Smooth muscle cell (in vitro differentiated cells): ENCODE data around the gene IER5L. TPM values are rescaled to one million over a fixed set of nuclear protein-coding genes. Genes with fewer than 3 reads are reported as not detected.
"Not testable (repeated sequence)": the region's sequence is repeated elsewhere in the genome, so short reads cannot be mapped to it uniquely, and the experiment has no call there.

Experiments used
- DNase-seq: peaks from one replicate; lab custom pipeline; 2025; ENCODE audit not compliant: unreplicated experiment; lab: John Stamatoyannopoulos, UW
- H2AFZ ChIP-seq: fragments of 200-600 bp; sonication (generic); 2 replicates; pipeline ENCODE4 v1.6.0; 2016; ENCODE audit warnings: antibody characterized with exemption, low read depth, mild to moderate bottlenecking
- H3F3A ChIP-seq: fragments of 200-600 bp; sonication (generic); 2 replicates; pipeline ENCODE4 v1.6.0; 2017; ENCODE audit warnings: antibody characterized with exemption, low read depth
- H3K27ac ChIP-seq: fragments of 200-600 bp; sonication (generic); 2 replicates; pipeline ENCODE4 v1.5.1; 2016; ENCODE audit warnings: low read depth, mild to moderate bottlenecking
- H3K27me3 ChIP-seq: fragments of 200-600 bp; sonication (generic); 2 replicates; pipeline ENCODE4 v1.6.1; 2016; ENCODE audit warnings: low read depth, mild to moderate bottlenecking
- H3K36me3 ChIP-seq: fragments of 200-600 bp; sonication (generic); 2 replicates; pipeline ENCODE4 v1.5.1; 2016; ENCODE audit warnings: low read depth
- H3K4me1 ChIP-seq: fragments of 200-600 bp; sonication (generic); 2 replicates; pipeline ENCODE4 v1.5.1; 2016; ENCODE audit warnings: low read depth
- H3K4me2 ChIP-seq: fragments of 200-600 bp; sonication (generic); 2 replicates; pipeline ENCODE4 v1.6.0; 2016; ENCODE audit warnings: mild to moderate bottlenecking
- H3K4me3 ChIP-seq: fragments of 200-600 bp; sonication (generic); 2 replicates; pipeline ENCODE4 v1.5.1; 2016; ENCODE audit warnings: mild to moderate bottlenecking
- H3K79me2 ChIP-seq: fragments of 200-600 bp; sonication (generic); 2 replicates; pipeline ENCODE4 v1.6.0; 2016; ENCODE audit warnings: low read depth, mild to moderate bottlenecking
- H3K9ac ChIP-seq: fragments of 200-600 bp; sonication (generic); 2 replicates; pipeline ENCODE4 v1.6.0; 2016; ENCODE audit warnings: low read depth
- H3K9me3 ChIP-seq: fragments of 200-600 bp; sonication (generic); replicated peaks from 2 replicates; pipeline ENCODE4 v1.5.1; 2016; ENCODE audit warnings: low read depth
- H4K20me1 ChIP-seq: fragments of 200-600 bp; sonication (generic); 2 replicates; pipeline ENCODE4 v1.6.0; 2016; ENCODE audit warnings: low read depth
- WGBS: methylation state at CpG from one replicate; pipeline ENCODE4 v1.1.7; 2016; ENCODE audit warnings: low lambda C conversion rate; 5-methylcytosine and 5-hydroxymethylcytosine counted together
- polyA plus RNA-seq: library from polyadenylated mRNA; unstranded; fragments of >200 nt; fragmentation: Nextera tagmentation; extraction: Ambion mirVana; gene quantifications from 2 replicates; pipeline ENCODE4 v1.2.1, GENCODE V29; 2016
- total RNA-seq: library from RNA; depleted of rRNA; stranded (reverse); fragments of >200 nt; gene quantifications from 2 replicates; pipeline ENCODE4 v1.2.3, GENCODE V29; 2014
- TF ChIP-seq, protein P1 (sequence below): fragments of 200-600 bp; sonication (generic); IDR thresholded peaks from 2 replicates; pipeline ENCODE4 v1.5.1; 2017; ENCODE audit warnings: borderline replicate concordance, mild to moderate bottlenecking, antibody characterized with exemption; ENCODE audit not compliant: insufficient read depth, poor library complexity, severe bottlenecking

IER5L gene
- total and polyA plus RNA-seq, 2 experiments from 2014 or later: 28.3 to 31.7 TPM

DNA sequence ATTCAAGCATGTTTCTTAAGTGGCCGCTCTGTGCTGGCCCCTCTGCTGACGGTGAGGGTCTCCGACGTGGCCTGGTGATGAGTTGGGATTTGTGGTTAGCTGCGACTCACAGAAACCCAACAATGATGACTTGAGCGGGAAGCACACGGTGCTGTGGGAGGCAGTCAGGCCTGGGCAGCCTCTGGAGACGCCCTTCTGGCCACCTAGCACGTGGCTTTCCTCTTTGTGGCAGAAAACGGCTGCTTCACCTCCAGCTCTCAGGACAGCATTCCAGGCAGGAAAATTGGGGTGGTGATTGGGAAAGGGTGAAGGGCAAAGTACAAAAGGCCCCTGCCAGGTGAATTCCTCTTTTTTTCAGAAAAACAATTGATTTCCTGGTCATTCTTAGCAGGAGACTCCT, 17.5 kb upstream of the IER5L start:
- H4K20me1 ChIP-seq: no peaks in the 10 kb centered on the region
- H3K9ac ChIP-seq: no peak overlapping the region
- H3K9me3 ChIP-seq: no peaks in the 10 kb centered on the region
- WGBS: 53% methylated on average over 10 of the region's 10 CpGs
- TF ChIP-seq, protein P1, sequence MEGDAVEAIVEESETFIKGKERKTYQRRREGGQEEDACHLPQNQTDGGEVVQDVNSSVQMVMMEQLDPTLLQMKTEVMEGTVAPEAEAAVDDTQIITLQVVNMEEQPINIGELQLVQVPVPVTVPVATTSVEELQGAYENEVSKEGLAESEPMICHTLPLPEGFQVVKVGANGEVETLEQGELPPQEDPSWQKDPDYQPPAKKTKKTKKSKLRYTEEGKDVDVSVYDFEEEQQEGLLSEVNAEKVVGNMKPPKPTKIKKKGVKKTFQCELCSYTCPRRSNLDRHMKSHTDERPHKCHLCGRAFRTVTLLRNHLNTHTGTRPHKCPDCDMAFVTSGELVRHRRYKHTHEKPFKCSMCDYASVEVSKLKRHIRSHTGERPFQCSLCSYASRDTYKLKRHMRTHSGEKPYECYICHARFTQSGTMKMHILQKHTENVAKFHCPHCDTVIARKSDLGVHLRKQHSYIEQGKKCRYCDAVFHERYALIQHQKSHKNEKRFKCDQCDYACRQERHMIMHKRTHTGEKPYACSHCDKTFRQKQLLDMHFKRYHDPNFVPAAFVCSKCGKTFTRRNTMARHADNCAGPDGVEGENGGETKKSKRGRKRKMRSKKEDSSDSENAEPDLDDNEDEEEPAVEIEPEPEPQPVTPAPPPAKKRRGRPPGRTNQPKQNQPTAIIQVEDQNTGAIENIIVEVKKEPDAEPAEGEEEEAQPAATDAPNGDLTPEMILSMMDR: no peak
- H3K27ac ChIP-seq: no peak overlapping the region
- no peak overlapping the region for H3K4me3 ChIP-seq
- H3K4me1 ChIP-seq: peaks cover 6% of the 10 kb centered on the region
- no peaks in the 10 kb centered on the region for H3K79me2 ChIP-seq
- H3K36me3 ChIP-seq: no peaks in the 10 kb centered on the region
- H2AFZ ChIP-seq: no peak overlapping the region
- DNase-seq: no peak
- no peaks in the 10 kb centered on the region for H3K27me3 ChIP-seq
- no peak overlapping the region for H3K4me2 ChIP-seq
- peaks cover 3% of the 10 kb centered on the region for H3F3A ChIP-seq

DNA sequence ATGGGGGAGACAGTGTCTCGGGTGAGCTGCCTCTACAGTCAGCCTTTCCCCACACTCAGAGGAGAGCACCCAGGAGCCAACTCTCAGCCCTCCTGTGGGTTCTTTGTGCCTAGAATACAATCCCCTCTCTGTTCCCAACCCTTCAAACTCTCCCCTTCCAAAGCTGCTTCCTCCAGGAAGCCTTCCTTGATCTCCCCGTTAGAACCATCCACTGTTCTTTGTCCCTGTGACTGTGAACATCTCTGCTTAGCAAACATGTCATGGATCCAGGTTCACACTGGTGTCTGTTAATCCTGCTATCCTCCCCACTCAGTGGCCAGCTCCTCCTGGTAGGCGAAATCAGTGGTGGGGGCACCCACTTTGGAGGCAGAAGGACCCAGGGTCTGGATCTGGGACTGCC, 16.2 kb upstream of the IER5L start:
- Histone ChIP-seq H3K79me2 (no peaks in the 10 kb centered on the region), H2AFZ (no peak overlapping the region), H3K4me3 (no peak overlapping the region), H3K9ac (no peak overlapping the region), H3K4me2 (no peak overlapping the region), H3F3A (peaks cover 3% of the 10 kb centered on the region), H3K36me3 (no peaks in the 10 kb centered on the region), H3K4me1 (peaks cover 6% of the 10 kb centered on the region), H3K27me3 (no peaks in the 10 kb centered on the region), H3K9me3 (no peaks in the 10 kb centered on the region), H3K27ac (no peak overlapping the region), H4K20me1 (no peaks in the 10 kb centered on the region)
- TF ChIP-seq, protein P1: no peak
- DNase-seq: no peak
- 88% methylated on average over 3 of the region's 3 CpGs for WGBS

GRCh38 chr9:129193655-129194054, 15.6 kb upstream of the IER5L start:
- no peaks in the 10 kb centered on the region for H3K9me3 ChIP-seq
- no peak overlapping the region for H2AFZ ChIP-seq
- TF ChIP-seq, protein P1: no peak
- 84% methylated on average over 7 of the region's 7 CpGs for WGBS
- H3F3A ChIP-seq: peaks cover 3% of the 10 kb centered on the region
- H3K9ac ChIP-seq: no peak overlapping the region
- no peaks in the 10 kb centered on the region for H3K36me3 ChIP-seq
- no peak overlapping the region for H3K4me3 ChIP-seq
- H3K4me1 ChIP-seq: peaks cover 5% of the 10 kb centered on the region
- no peaks in the 10 kb centered on the region for H4K20me1 ChIP-seq
- H3K27me3 ChIP-seq: no peaks in the 10 kb centered on the region
- no peak for DNase-seq
- H3K4me2 ChIP-seq: no peak overlapping the region
- no peaks in the 10 kb centered on the region for H3K79me2 ChIP-seq
- no peak overlapping the region for H3K27ac ChIP-seq

GRCh38 chr9:129191234-129191633, 13.2 kb upstream of the IER5L start:
- TF ChIP-seq, protein P1: no peak
- Histone ChIP-seq H3K36me3 (no peaks in the 10 kb centered on the region), H3K27me3 (no peaks in the 10 kb centered on the region), H3K4me3 (no peak overlapping the region), H4K20me1 (no peaks in the 10 kb centered on the region), H3K4me2 (no peak overlapping the region), H3K9ac (no peak overlapping the region), H3F3A (no peaks in the 10 kb centered on the region), H2AFZ (no peak overlapping the region), H3K9me3 (no peaks in the 10 kb centered on the region), H3K4me1 (no peaks in the 10 kb centered on the region), H3K79me2 (no peaks in the 10 kb centered on the region), H3K27ac (no peak overlapping the region)
- WGBS: 96% methylated on average over 7 of the region's 7 CpGs
- no peak for DNase-seq

DNA sequence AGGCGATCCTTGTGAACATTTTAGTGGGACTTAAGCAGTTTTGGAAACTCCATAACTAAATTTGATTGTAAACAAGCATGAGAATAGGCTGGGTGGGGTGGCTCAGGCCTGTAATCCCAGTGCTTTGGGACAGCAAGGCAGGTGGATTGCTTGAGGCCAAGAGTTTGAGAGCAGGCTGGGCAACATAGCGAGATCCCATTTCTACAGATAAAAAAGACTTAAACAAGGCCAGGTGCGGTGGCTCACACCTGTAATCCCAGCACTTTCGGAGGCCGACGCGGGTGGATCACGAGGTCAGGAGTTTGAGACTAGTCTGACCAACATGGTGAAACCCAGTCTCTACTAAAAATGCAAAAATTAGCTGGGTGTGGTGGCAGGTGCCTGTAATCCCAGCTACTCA, 11.9 kb upstream of the IER5L start:
- not testable (repeated sequence) for H3K4me2 ChIP-seq, H2AFZ ChIP-seq, H3K79me2 ChIP-seq, H3K9me3 ChIP-seq, H3K36me3 ChIP-seq, DNase-seq, H3K27ac ChIP-seq, H3K27me3 ChIP-seq, H3K9ac ChIP-seq, H3K4me3 ChIP-seq, H3K4me1 ChIP-seq, H4K20me1 ChIP-seq, H3F3A ChIP-seq
- 98% methylated on average over 8 of the region's 8 CpGs for WGBS
